Suprapubic skin (tissue), 4 donors: Measurements from ENCODE around the gene BSND. TPM values are rescaled to one million over a fixed set of nuclear protein-coding genes. Genes with fewer than 3 reads are reported as not detected.

Source experiments
- DNase-seq, 2 donors: peaks; one replicate each; pipeline ENCODE4 v3.0.0-alpha.2; 2019; ENCODE audit warnings: low spot score in 2 of 2
- H3K27ac ChIP-seq: fragments of 200-600 bp; sonication (generic); one replicate; pipeline ENCODE4 v1.5.1; 2019
- H3K27me3 ChIP-seq: fragments of 200-600 bp; sonication (generic); one replicate; pipeline ENCODE4 v1.5.1; 2019
- H3K36me3 ChIP-seq: fragments of 200-600 bp; sonication (generic); one replicate; pipeline ENCODE4 v1.5.1; 2019
- H3K4me1 ChIP-seq: fragments of 200-600 bp; sonication (generic); one replicate; pipeline ENCODE4 v1.5.1; 2019
- H3K4me3 ChIP-seq: fragments of 200-600 bp; sonication (generic); one replicate; pipeline ENCODE4 v1.5.1; 2019; ENCODE audit warnings: mild to moderate bottlenecking
- H3K9me3 ChIP-seq: fragments of 200-600 bp; sonication (generic); one replicate; pipeline ENCODE4 v1.5.1; 2019
- EP300 ChIP-seq: sonication (generic); formaldehyde crosslinking; IDR thresholded peaks from one replicate; pipeline ENCODE4 v1.6.1; 2017; ENCODE audit warnings: antibody characterized with exemption
- POLR2A ChIP-seq, 2 donors: fragments of 450-650 bp; IDR thresholded peaks; one replicate each; pipeline ENCODE4 v1.6.1; 2017; ENCODE audit warnings: antibody characterized with exemption in 2 of 2, mild to moderate bottlenecking in 2 of 2, moderate library complexity in 2 of 2
- POLR2AphosphoS5 ChIP-seq, 3 donors: sonication (generic); formaldehyde crosslinking; IDR thresholded peaks; one replicate each; pipeline ENCODE4 v1.6.1; 2017; ENCODE audit warnings: antibody characterized with exemption in 3 of 3
- WGBS: methylation state at CpG from one replicate; pipeline ENCODE4 v1.1.5; 2018; 5-methylcytosine and 5-hydroxymethylcytosine counted together
- total RNA-seq, 4 donors: library from RNA; depleted of rRNA; stranded (reverse); fragments of >200 nt; gene quantifications; one replicate each; pipeline ENCODE4 v1.1.0, GENCODE V29; 2016
- TF ChIP-seq, protein P1 (sequence below), 2 donors: fragments of 200-600 bp in 1 of 2; fragments of 450-650 bp in 1 of 2; sonication (generic) in 1 of 2; IDR thresholded peaks; one replicate each; pipeline ENCODE4 v1.5.1; 2016 to 2019; ENCODE audit warnings: antibody characterized with exemption in 2 of 2, mild to moderate bottlenecking in 1 of 2, moderate library complexity in 1 of 2

The BSND gene
- total RNA-seq, 4 donors from 2014 or later, result not detected

GRCh38 chr1:55001311-55001710 lies 2.6 kb downstream of the BSND start:
- 90% methylated on average over 4 of the region's 4 CpGs for WGBS
- no peaks in the 10 kb centered on the region for H3K36me3 ChIP-seq
- no peaks in the 10 kb centered on the region for H3K9me3 ChIP-seq
- H3K4me1 ChIP-seq, result peaks cover 8% of the 10 kb centered on the region
- peaks cover 38% of the 10 kb centered on the region for H3K27me3 ChIP-seq
- no peak overlapping the region for H3K27ac ChIP-seq
- no peak overlapping the region for H3K4me3 ChIP-seq
- TF ChIP-seq EP300, result no peak
- TF ChIP-seq POLR2AphosphoS5 (IDR thresholded peaks at IDR 0.05), result no peak
- no peak for TF ChIP-seq POLR2A (IDR thresholded peaks at IDR 0.05)
- TF ChIP-seq, protein P1, sequence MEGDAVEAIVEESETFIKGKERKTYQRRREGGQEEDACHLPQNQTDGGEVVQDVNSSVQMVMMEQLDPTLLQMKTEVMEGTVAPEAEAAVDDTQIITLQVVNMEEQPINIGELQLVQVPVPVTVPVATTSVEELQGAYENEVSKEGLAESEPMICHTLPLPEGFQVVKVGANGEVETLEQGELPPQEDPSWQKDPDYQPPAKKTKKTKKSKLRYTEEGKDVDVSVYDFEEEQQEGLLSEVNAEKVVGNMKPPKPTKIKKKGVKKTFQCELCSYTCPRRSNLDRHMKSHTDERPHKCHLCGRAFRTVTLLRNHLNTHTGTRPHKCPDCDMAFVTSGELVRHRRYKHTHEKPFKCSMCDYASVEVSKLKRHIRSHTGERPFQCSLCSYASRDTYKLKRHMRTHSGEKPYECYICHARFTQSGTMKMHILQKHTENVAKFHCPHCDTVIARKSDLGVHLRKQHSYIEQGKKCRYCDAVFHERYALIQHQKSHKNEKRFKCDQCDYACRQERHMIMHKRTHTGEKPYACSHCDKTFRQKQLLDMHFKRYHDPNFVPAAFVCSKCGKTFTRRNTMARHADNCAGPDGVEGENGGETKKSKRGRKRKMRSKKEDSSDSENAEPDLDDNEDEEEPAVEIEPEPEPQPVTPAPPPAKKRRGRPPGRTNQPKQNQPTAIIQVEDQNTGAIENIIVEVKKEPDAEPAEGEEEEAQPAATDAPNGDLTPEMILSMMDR (IDR thresholded peaks at IDR 0.05), result no peak
- no peak for DNase-seq

DNA sequence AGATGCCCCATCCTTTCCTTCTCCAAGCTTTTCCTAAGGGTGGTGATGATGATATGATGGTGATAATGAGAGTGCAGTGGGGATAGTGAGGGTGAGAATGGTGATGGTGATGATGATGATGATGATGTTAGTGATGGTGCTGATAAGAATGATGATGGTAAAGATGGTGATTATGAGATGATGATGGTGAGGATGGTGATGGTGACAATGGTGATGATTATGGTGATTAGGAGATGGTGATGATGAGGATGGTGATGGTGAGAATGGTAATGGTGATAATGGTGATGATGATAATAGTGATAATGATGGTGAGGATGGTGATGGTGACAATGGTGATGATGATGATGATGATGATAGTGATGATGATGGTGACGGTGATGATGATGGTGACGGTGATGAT lies 4.0 kb downstream of the BSND start:
- Histone ChIP-seq H3K36me3 (no peaks in the 10 kb centered on the region), H3K4me3 (no peak overlapping the region), H3K27ac (no peak overlapping the region), H3K9me3 (no peaks in the 10 kb centered on the region), H3K4me1 (no peaks in the 10 kb centered on the region), H3K27me3 (peaks cover 24% of the 10 kb centered on the region)
- 65% methylated on average over 2 of the region's 2 CpGs for WGBS
- no peak for TF ChIP-seq EP300
- TF ChIP-seq POLR2A (IDR thresholded peaks at IDR 0.05), result no peak
- TF ChIP-seq, protein P1 (IDR thresholded peaks at IDR 0.05), result no peak
- no peak for TF ChIP-seq POLR2AphosphoS5 (IDR thresholded peaks at IDR 0.05)
- DNase-seq, result no peak

DNA sequence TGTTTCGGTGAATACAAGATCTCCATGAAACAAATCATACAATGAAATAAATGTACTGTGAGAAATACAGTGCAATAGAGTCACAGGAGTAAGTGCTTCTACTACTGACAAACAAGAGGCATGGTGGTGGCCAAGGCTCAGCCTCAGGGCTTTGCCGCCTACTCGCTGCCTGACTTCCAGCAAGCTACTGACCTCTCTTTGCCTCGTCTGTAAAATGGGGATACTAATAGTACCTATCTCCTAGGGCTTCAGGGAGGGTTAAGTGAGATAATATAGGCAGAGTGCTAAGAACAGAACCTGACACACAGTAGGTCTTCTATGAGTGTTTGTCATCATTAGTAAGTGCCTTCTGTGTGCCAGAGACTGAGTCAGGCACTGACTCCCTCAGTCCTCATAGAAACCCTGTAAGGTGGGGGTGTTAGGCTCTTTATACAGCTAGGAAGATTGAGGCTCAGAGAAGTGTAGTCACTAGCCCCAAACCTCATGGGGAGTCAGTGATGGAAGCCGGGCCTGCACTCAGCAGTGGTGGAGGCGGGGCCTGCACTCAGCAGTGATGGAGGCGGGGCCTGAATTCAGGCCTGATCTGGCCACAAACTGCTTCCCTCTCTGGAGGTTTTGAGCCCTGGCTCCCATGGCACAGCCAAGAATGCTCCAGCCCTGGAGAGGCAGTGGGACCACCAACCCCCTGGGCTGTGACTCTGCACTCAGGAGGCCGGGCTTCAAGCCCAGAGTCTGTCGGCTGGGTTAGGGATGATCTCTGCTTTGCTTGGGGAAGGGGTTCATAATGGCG lies 6.8 kb downstream of the BSND start:
- DNase-seq, result no peak
- Histone ChIP-seq H3K27me3 (peaks cover 7% of the 10 kb centered on the region), H3K4me3 (no peak overlapping the region), H3K4me1 (no peaks in the 10 kb centered on the region), H3K9me3 (no peaks in the 10 kb centered on the region), H3K27ac (no peak overlapping the region), H3K36me3 (no peaks in the 10 kb centered on the region)
- TF ChIP-seq POLR2A (IDR thresholded peaks at IDR 0.05) (no peak), POLR2AphosphoS5 (IDR thresholded peaks at IDR 0.05) (no peak), EP300 (no peak)
- TF ChIP-seq, protein P1 (IDR thresholded peaks at IDR 0.05), result no peak
- WGBS, result 86% methylated on average over 8 of the region's 10 CpGs

DNA sequence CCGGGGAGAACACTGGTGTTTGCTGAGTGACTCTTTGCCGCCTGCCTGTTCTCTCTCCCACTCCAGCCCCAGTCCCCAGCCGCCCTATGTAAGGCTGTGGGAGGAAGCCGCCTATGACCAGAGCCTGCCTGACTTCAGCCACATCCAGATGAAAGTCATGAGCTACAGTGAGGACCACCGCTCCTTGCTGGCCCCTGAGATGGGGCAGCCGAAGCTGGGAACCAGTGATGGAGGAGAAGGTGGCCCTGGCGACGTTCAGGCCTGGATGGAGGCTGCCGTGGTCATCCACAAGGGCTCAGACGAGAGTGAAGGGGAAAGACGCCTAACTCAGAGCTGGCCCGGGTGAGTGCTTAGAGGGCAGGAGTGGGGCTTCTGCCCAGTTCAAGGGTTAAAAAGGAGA lies 8.2 kb downstream of the BSND start:
- H3K9me3 ChIP-seq, result no peaks in the 10 kb centered on the region
- H3K36me3 ChIP-seq, result no peaks in the 10 kb centered on the region
- H3K4me1 ChIP-seq, result no peaks in the 10 kb centered on the region
- no peak overlapping the region for H3K4me3 ChIP-seq
- H3K27me3 ChIP-seq, result no peaks in the 10 kb centered on the region
- 94% methylated on average over 11 of the region's 12 CpGs for WGBS
- no peak for DNase-seq
- TF ChIP-seq POLR2A (IDR thresholded peaks at IDR 0.05) (no peak), EP300 (no peak), POLR2AphosphoS5 (IDR thresholded peaks at IDR 0.05) (no peak)
- TF ChIP-seq, protein P1 (IDR thresholded peaks at IDR 0.05), result no peak
- no peak overlapping the region for H3K27ac ChIP-seq

- no peak for TF ChIP-seq EP300
- TF ChIP-seq POLR2AphosphoS5 (IDR thresholded peaks at IDR 0.05), result no peak
- TF ChIP-seq POLR2A (IDR thresholded peaks at IDR 0.05), result no peak
- TF ChIP-seq, protein P1 (IDR thresholded peaks at IDR 0.05), result no peak
- H3K9me3 ChIP-seq, result no peaks in the 10 kb centered on the region
- H3K4me3 ChIP-seq, result no peak overlapping the region
- 91% methylated on average over 3 of the region's 3 CpGs for whole genome bisulfite sequencing
- H3K27ac ChIP-seq, result no peak overlapping the region
- no peak for DNase-seq
- no peaks in the 10 kb centered on the region for H3K27me3 ChIP-seq
- no peaks in the 10 kb centered on the region for H3K4me1 ChIP-seq
- H3K36me3 ChIP-seq, result no peaks in the 10 kb centered on the region
These were observed 8.9 kb downstream of the BSND start for GRCh38 chr1:55007625-55008024.
